Breast epithelium (tissue), 3 donors: ENCODE results near the gene KMT2A.

Experiments
- CTCF ChIP-seq, 3 donors: fragments of 450-650 bp; IDR thresholded peaks; one replicate each; pipeline ENCODE4 v1.5.1; 2016 to 2017; ENCODE audit warnings: antibody characterized with exemption in 3 of 3, mild to moderate bottlenecking in 3 of 3, moderate library complexity in 3 of 3
- POLR2A ChIP-seq: fragments of 450-650 bp; IDR thresholded peaks from one replicate; pipeline ENCODE4 v1.6.1; 2016; ENCODE audit warnings: antibody characterized with exemption, mild to moderate bottlenecking, moderate library complexity

GRCh38 chr11:118532091-118532490, 95.8 kb downstream of the KMT2A start:
- TF ChIP-seq POLR2A (no peak), CTCF (IDR thresholded peaks at IDR 0.05) (no peak)
